ENCODE results near the gene KLHL2.

- TF ChIP-seq EZH2 (IDR thresholded peaks at IDR 0.05) (no peak), POLR2AphosphoS5 (IDR thresholded peaks at IDR 0.05; ENCODE audit: borderline replicate concordance, low read depth, low read length) (no peak), FOXP2 (optimal IDR thresholded peaks at IDR 0.05; ENCODE audit: control extremely low read depth, extremely low read length, insufficient read depth) (no peak)
Measured at GRCh38 chr4:165190591-165191347, 16.6 kb upstream of the KLHL2 start.
